K562 (cell line): ENCODE results near the gene RALGPS1. TPM values are rescaled to one million over a fixed set of nuclear protein-coding genes. Genes with fewer than 3 reads are reported as not detected.

Experiments used
- ATAC-seq: fragments of 200-7000 bp; cut with Tn5 transposase; 3 replicates; pipeline ENCODE4 v1.9.1; 2020; ENCODE audit warnings: moderate library complexity
- BruUV-seq: library from RNA; stranded (reverse); fragments of 400-500 nt; replicated peaks from 2 replicates; lab custom pipeline; 2021; lab: Mats Ljungman, UMichigan
- CTCF ChIA-PET: fragments of 300-600 bp; formaldehyde crosslinking; extraction: SDS; loops from one replicate; lab custom pipeline; 2021; ENCODE audit warnings: low intra/inter-chr PET ratio; lab: Yijun Ruan, JAX
- POLR2A ChIA-PET: fragments of 300-600, 350-650 bp; sonication (Branson Sonifier 250); formaldehyde crosslinking; extraction: SDS; loops from one replicate; lab custom pipeline; 2021; ENCODE audit warnings: antibody characterized with exemption, inconsistent platforms; lab: Yijun Ruan, JAX
- DNase-seq, 4 experiments: peaks; one replicate each; pipeline versions ENCODE4 v3.0.0 to v3.0.0-alpha.2; 2011 to 2018; ENCODE audit warnings: low spot score in 3 of 4, mixed read lengths in 3 of 4; ENCODE audit errors: extremely low read depth in 1 of 4
- FAIRE-seq: peaks from 2 replicates; lab custom pipeline; 2011; peaks lifted over from hg19 to GRCh38; lab: Jason Lieb, UNC
- H2AFZ ChIP-seq: 2 replicates; pipeline ENCODE4 v1.6.0; 2011; ENCODE audit warnings: low read depth, low read length, control low read depth, inconsistent platforms
- H3K27ac ChIP-seq: fragments of 200-600 bp; 3 replicates; pipeline ENCODE4 v1.8.0; 2011; ENCODE audit warnings: low read depth, mild to moderate bottlenecking, control low read depth, inconsistent platforms, low read length, moderate library complexity, mixed read lengths; ENCODE audit errors: extremely low read depth
- H3K27me3 ChIP-seq, 2 experiments: fragments of 300-600 bp in 1 of 2; 2 replicates in 1 of 2; 3 replicates in 1 of 2; pipeline versions ENCODE4 v1.6.0 to v1.8.0; 2011; ENCODE audit warnings: inconsistent platforms in 2 of 2, low read length in 2 of 2, mild to moderate bottlenecking in 1 of 2, mixed read lengths in 1 of 2, moderate library complexity in 1 of 2; ENCODE audit not compliant: control insufficient read depth in 2 of 2, insufficient read depth in 2 of 2
- H3K36me3 ChIP-seq: fragments of 300-600 bp; 3 replicates; pipeline ENCODE4 v1.8.0; 2011; ENCODE audit warnings: mild to moderate bottlenecking, low read length, inconsistent platforms; ENCODE audit not compliant: control insufficient read depth, insufficient read depth
- H3K4me1 ChIP-seq, 2 experiments: fragments of 200-600 bp in 1 of 2; replicated peaks in 1 of 2; 2 replicates in 1 of 2; 3 replicates in 1 of 2; pipeline versions ENCODE4 v1.5.1 to v1.8.0; 2011; ENCODE audit warnings: inconsistent platforms in 2 of 2, low read length in 2 of 2, mild to moderate bottlenecking in 1 of 2, mixed read lengths in 1 of 2, moderate library complexity in 1 of 2; ENCODE audit not compliant: control insufficient read depth in 2 of 2, insufficient read depth in 2 of 2
- H3K4me2 ChIP-seq: 2 replicates; pipeline ENCODE4 v1.6.1; 2011; ENCODE audit warnings: low read length, control low read depth, inconsistent platforms, mixed read lengths; ENCODE audit not compliant: insufficient read depth
- H3K4me3 ChIP-seq: fragments of 200-600 bp; sonication (generic), shearing (Covaris generic); 2 replicates; pipeline ENCODE4 v1.5.1; 2016; ENCODE audit warnings: control low read depth, inconsistent platforms
- H3K79me2 ChIP-seq: fragments of 200-600 bp; 3 replicates; pipeline ENCODE4 v1.8.0; 2011; ENCODE audit warnings: low read length, inconsistent platforms; ENCODE audit not compliant: control insufficient read depth, insufficient read depth
- H3K9ac ChIP-seq, 2 experiments: 2 replicates each; pipeline versions ENCODE4 v1.6.0 to v1.6.1; 2011; ENCODE audit warnings: low read depth in 2 of 2, low read length in 2 of 2, control low read depth in 1 of 2, inconsistent platforms in 1 of 2, mild to moderate bottlenecking in 1 of 2, mixed read lengths in 1 of 2; ENCODE audit not compliant: insufficient read depth in 1 of 2
- H3K9me1 ChIP-seq: one replicate; pipeline ENCODE4 v1.6.0; 2011; ENCODE audit warnings: inconsistent platforms, mild to moderate bottlenecking, low read length, moderate library complexity; ENCODE audit not compliant: control insufficient read depth, insufficient read depth
- H3K9me3 ChIP-seq: replicated peaks from 2 replicates; pipeline ENCODE4 v1.5.1; 2011; ENCODE audit warnings: low read depth, low read length, inconsistent platforms; ENCODE audit not compliant: control insufficient read depth, insufficient read depth
- H4K20me1 ChIP-seq: replicated peaks from 2 replicates; pipeline ENCODE4 v1.6.1; 2011; ENCODE audit warnings: low read length, inconsistent platforms, mixed read lengths; ENCODE audit not compliant: control insufficient read depth, insufficient read depth
- CBX8 ChIP-seq: fragments of 200-600 bp; sonication (generic); IDR thresholded peaks from 2 replicates; pipeline ENCODE4 v1.6.1; 2012; ENCODE audit warnings: borderline replicate concordance, mixed run types, low read depth, mild to moderate bottlenecking, moderate library complexity, mixed read lengths, low read length, control low read depth, inconsistent platforms; ENCODE audit not compliant: poor library complexity, severe bottlenecking; ENCODE audit errors: extremely low read depth
- GABPA ChIP-seq: fragments of 200-800 bp; sonication (Bioruptor generic); conservative IDR thresholded peaks from 2 replicates; pipeline ENCODE4 v1.6.1; 2016; ENCODE audit warnings: low read depth, missing genetic modification characterization, missing compliant biosample characterization
- GATAD2B ChIP-seq: fragments of 450-650 bp; IDR thresholded peaks from 2 replicates; pipeline ENCODE4 v1.6.1; 2017; ENCODE audit warnings: mild to moderate bottlenecking, borderline replicate concordance
- L3MBTL2 ChIP-seq: fragments of 450-650 bp; IDR thresholded peaks from 2 replicates; pipeline ENCODE4 v1.6.1; 2016; ENCODE audit warnings: mild to moderate bottlenecking, moderate library complexity
- NEUROD1 ChIP-seq: fragments of 150-350 bp; IDR thresholded peaks from 2 replicates; pipeline ENCODE4 v1.6.1; 2014; ENCODE audit warnings: borderline replicate concordance, low read length, low read depth; ENCODE audit not compliant: partially characterized antibody
- PML ChIP-seq: IDR thresholded peaks from 2 replicates; pipeline ENCODE4 v1.6.1; 2012; ENCODE audit warnings: low read length, inconsistent platforms
- POLR2G ChIP-seq: fragments of 200-400 bp; formaldehyde crosslinking; IDR thresholded peaks from 2 replicates; pipeline ENCODE4 v1.6.1; 2017; ENCODE audit warnings: low read depth, mild to moderate bottlenecking, antibody characterized with exemption, low read length, moderate library complexity
- RBM17 ChIP-seq: fragments of 200-400 bp; formaldehyde crosslinking; IDR thresholded peaks from 2 replicates; pipeline ENCODE4 v1.6.1; 2017; ENCODE audit warnings: low read depth, mild to moderate bottlenecking, low read length, borderline replicate concordance
- RFX5 ChIP-seq: IDR thresholded peaks from 2 replicates; pipeline ENCODE4 v1.6.1; 2011; ENCODE audit warnings: low read depth, mild to moderate bottlenecking, improper control_type of control experiment, low read length
- RUNX1 ChIP-seq: sonication (generic); IDR thresholded peaks from 2 replicates; pipeline ENCODE4 v1.6.1; 2016; ENCODE audit warnings: antibody characterized with exemption, low read depth
- SAP30 ChIP-seq: fragments of 200-600 bp; sonication (generic); IDR thresholded peaks from 2 replicates; pipeline ENCODE4 v1.6.1; 2012; ENCODE audit warnings: borderline replicate concordance, low read depth, mild to moderate bottlenecking, moderate library complexity, low read length, control low read depth, inconsistent platforms; ENCODE audit not compliant: insufficient read depth, poor library complexity, severe bottlenecking
- TAF15 ChIP-seq: fragments of 200-400 bp; formaldehyde crosslinking; IDR thresholded peaks from 2 replicates; pipeline ENCODE4 v1.6.1; 2017; ENCODE audit warnings: mild to moderate bottlenecking, low read depth, low read length, moderate library complexity
- ZNF12 ChIP-seq: sonication (generic); formaldehyde crosslinking; IDR thresholded peaks from 2 replicates; pipeline ENCODE4 v1.4.0; 2020; ENCODE audit warnings: mild to moderate bottlenecking, missing genetic modification reagents
- ZNF239 ChIP-seq: fragments of 250-450 bp; sonication (Bioruptor Pico); IDR thresholded peaks from 2 replicates; pipeline ENCODE4 v1.4.0; 2020; ENCODE audit warnings: mild to moderate bottlenecking
- WGBS: fragments of 100-300 bp; shearing (Covaris generic); methylation state at CpG from one replicate; pipeline ENCODE4 v1.1.6; 2016; ENCODE audit warnings: low coverage, mixed read lengths; ENCODE audit not compliant: insufficient coverage; ENCODE audit errors: missing lambda C conversion rate; 5-methylcytosine and 5-hydroxymethylcytosine counted together
- in situ Hi-C: fragments of 300-500 bp; cut with MboI; formaldehyde crosslinking; loops from 4 replicates; pipeline ENCODE4 v1.15.0; 2018; ENCODE audit warnings: inconsistent platforms, mixed read lengths
- intact Hi-C: fragments of 100-400 bp; cut with micrococcal nuclease; formaldehyde crosslinking; loops from 2 replicates; pipeline ENCODE4 v1.14.2; 2022
- polyA plus RNA-seq, 8 experiments: library from polyadenylated mRNA; depleted of rRNA in 4 of 8; stranded (reverse) in 5 of 8; unstranded in 3 of 8; fragments of >200 nt; fragmentation: Nextera tagmentation in 2 of 8; fragmentation: Illumina TruSeq in 1 of 8; extraction: Ambion mirVana in 2 of 8; extraction: Trizol in 1 of 8; gene quantifications; 2 replicates each; pipeline versions ENCODE4 v1.2.1 to v1.2.3, GENCODE V29; 2011 to 2014; ENCODE audit warnings: inconsistent platforms in 1 of 8, missing spikeins in 1 of 8
- total RNA-seq, 7 experiments: library from RNA; depleted of rRNA in 6 of 7; stranded (reverse); fragments of >200 nt in 6 of 7; fragmentation: Illumina TruSeq in 2 of 7; extraction: Trizol in 2 of 7; gene quantifications; 2 replicates each; pipeline versions ENCODE4 v1.2.1 to v1.2.3, GENCODE V29; 2011 to 2021; ENCODE audit warnings: low replicate concordance in 1 of 7
- TF ChIP-seq, protein P1 (sequence below): fragments of 250-450 bp; sonication (Bioruptor Pico); IDR thresholded peaks from 2 replicates; pipeline ENCODE4 v1.8.0; 2021; ENCODE audit warnings: moderate library complexity, mild to moderate bottlenecking, inconsistent platforms
- TF ChIP-seq, protein P2 (sequence below): sonication (generic); formaldehyde crosslinking; IDR thresholded peaks from 2 replicates; pipeline ENCODE4 v1.8.1; 2022; ENCODE audit warnings: missing genetic modification reagents
- TF ChIP-seq, protein P3 (sequence below): fragments of 450-650 bp; formaldehyde crosslinking; conservative IDR thresholded peaks from 2 replicates; pipeline ENCODE4 v1.4.0; 2022; ENCODE audit warnings: mild to moderate bottlenecking, missing genetic modification characterization

The RALGPS1 gene
- total and polyA plus RNA-seq, 9 of the 15 experiments (the other 6 are each of a cell fraction or from before 2014, with no cell fraction given), result 0.04 to 2.6 (median 1.5) TPM

DNA sequence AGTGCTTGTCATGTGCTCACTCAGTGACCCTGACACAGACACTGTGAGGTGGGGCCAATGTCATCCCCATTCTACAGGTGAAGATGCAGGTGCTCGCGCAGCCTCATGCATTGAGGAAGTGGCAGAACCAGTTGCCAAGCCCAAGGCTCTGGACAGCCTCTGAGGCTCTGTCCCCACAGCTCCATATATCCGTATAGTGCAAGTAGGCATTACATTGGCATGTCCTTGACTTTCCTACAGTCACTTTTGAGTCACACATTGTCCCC, 266.7 kb downstream of the RALGPS1 start:
- FAIRE-seq (no peak), DNase-seq (no peak)
- H3K9me3 ChIP-seq, result no peaks in the 10 kb centered on the region

More for the DNA sequence above, 266.7 kb downstream of the RALGPS1 start:
- H4K20me1 ChIP-seq, result no peaks in the 10 kb centered on the region; the same call in 1 of the 2 replicates
- TF ChIP-seq L3MBTL2 (no peak), POLR2G (no peak), GABPA (tag) (no peak), SAP30 (no peak), TAF15 (no peak), RBM17 (no peak), PML (no peak), RFX5 (no peak), GATAD2B (no peak), CBX8 (no peak), NEUROD1 (no peak), RUNX1 (no peak), ZNF239 (CRISPR knock-in tag) (no peak), ZNF12 (CRISPR knock-in tag) (no peak)
- TF ChIP-seq, protein P1, sequence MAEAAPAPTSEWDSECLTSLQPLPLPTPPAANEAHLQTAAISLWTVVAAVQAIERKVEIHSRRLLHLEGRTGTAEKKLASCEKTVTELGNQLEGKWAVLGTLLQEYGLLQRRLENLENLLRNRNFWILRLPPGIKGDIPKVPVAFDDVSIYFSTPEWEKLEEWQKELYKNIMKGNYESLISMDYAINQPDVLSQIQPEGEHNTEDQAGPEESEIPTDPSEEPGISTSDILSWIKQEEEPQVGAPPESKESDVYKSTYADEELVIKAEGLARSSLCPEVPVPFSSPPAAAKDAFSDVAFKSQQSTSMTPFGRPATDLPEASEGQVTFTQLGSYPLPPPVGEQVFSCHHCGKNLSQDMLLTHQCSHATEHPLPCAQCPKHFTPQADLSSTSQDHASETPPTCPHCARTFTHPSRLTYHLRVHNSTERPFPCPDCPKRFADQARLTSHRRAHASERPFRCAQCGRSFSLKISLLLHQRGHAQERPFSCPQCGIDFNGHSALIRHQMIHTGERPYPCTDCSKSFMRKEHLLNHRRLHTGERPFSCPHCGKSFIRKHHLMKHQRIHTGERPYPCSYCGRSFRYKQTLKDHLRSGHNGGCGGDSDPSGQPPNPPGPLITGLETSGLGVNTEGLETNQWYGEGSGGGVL (CRISPR knock-in tag), result no peak
- TF ChIP-seq, protein P2, sequence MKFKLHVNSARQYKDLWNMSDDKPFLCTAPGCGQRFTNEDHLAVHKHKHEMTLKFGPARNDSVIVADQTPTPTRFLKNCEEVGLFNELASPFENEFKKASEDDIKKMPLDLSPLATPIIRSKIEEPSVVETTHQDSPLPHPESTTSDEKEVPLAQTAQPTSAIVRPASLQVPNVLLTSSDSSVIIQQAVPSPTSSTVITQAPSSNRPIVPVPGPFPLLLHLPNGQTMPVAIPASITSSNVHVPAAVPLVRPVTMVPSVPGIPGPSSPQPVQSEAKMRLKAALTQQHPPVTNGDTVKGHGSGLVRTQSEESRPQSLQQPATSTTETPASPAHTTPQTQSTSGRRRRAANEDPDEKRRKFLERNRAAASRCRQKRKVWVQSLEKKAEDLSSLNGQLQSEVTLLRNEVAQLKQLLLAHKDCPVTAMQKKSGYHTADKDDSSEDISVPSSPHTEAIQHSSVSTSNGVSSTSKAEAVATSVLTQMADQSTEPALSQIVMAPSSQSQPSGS (CRISPR knock-in tag), result no peak
- TF ChIP-seq, protein P3, sequence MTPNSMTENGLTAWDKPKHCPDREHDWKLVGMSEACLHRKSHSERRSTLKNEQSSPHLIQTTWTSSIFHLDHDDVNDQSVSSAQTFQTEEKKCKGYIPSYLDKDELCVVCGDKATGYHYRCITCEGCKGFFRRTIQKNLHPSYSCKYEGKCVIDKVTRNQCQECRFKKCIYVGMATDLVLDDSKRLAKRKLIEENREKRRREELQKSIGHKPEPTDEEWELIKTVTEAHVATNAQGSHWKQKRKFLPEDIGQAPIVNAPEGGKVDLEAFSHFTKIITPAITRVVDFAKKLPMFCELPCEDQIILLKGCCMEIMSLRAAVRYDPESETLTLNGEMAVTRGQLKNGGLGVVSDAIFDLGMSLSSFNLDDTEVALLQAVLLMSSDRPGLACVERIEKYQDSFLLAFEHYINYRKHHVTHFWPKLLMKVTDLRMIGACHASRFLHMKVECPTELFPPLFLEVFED (CRISPR knock-in tag), result no peak
- CTCF ChIA-PET, result no interaction called here
- no peak overlapping the region for H3K9ac ChIP-seq
- intact Hi-C loops, result loop anchor here (10.0 kb wide), 1 partner anchor 64 kb away; no protein-coding TSS in a partner anchor
- no peak overlapping the region for H3K4me2 ChIP-seq
- POLR2A ChIA-PET, result interaction anchor here (0.6 kb wide), 2 partner anchors 10 to 158 kb away, joined by 3 read pairs; no protein-coding TSS in a partner anchor
- in situ Hi-C loops, result no loop called here
- 73% methylated on average over 3 of the region's 3 CpGs for WGBS
- H3K27me3 ChIP-seq, result peaks cover 0 to 6% of the 10 kb centered on the region in 2 experiments; a peak in 1 of 5 replicates
- no peak for ATAC-seq
- H3K9me1 ChIP-seq, result no peaks in the 10 kb centered on the region
- H3K4me1 ChIP-seq, result peaks cover 5 to 6% of the 10 kb centered on the region in 2 experiments; a peak in 3 of 5 replicates
- no peak overlapping the region for H3K27ac ChIP-seq
- H3K4me3 ChIP-seq, result no peak overlapping the region
- no peak overlapping the region for H2AFZ ChIP-seq
- no peaks in the 10 kb centered on the region for H3K79me2 ChIP-seq
- no peaks in the 10 kb centered on the region for H3K36me3 ChIP-seq
- no TSS peak for BruUV-seq
